GM12878 (cell line): ENCODE results near the gene HCFC1. TPM values are rescaled to one million over a fixed set of nuclear protein-coding genes. Genes with fewer than 3 reads are reported as not detected.

Source experiments
- ATAC-seq: fragments of 200-7000 bp; cut with Tn5 transposase; 3 replicates; pipeline ENCODE4 v1.9.1; 2020; ENCODE audit warnings: mild to moderate bottlenecking, moderate library complexity
- BruUV-seq: library from RNA; stranded (reverse); fragments of 400-500 nt; replicated peaks from 2 replicates; lab custom pipeline; 2021; lab: Mats Ljungman, UMichigan
- CTCF ChIA-PET: fragments of 300-600 bp; sonication (Branson Sonifier 250); formaldehyde crosslinking; extraction: SDS; loops from one replicate; lab custom pipeline; 2021; ENCODE audit warnings: inconsistent platforms; lab: Yijun Ruan, JAX
- POLR2A ChIA-PET: fragments of 350-600 bp; formaldehyde crosslinking; extraction: SDS; loops from one replicate; lab custom pipeline; 2021; ENCODE audit warnings: inconsistent platforms; lab: Charles Lee
- RAD21 ChIA-PET: fragments of 300-600 bp; sonication (Branson Sonifier 250); formaldehyde crosslinking; loops from one replicate; lab custom pipeline; 2023; ENCODE audit warnings: antibody characterized with exemption; ENCODE audit not compliant: unreplicated experiment; lab: Charles Lee
- SMC1A ChIA-PET: fragments of 300-600 bp; sonication (Branson Sonifier 250); formaldehyde crosslinking; loops from one replicate; lab custom pipeline; 2023; ENCODE audit not compliant: unreplicated experiment, uncharacterized antibody; lab: Charles Lee
- DNase-seq: peaks from one replicate; pipeline ENCODE4 v3.0.0-alpha.2; 2011; ENCODE audit warnings: low read depth, low spot score
- FAIRE-seq: peaks from 3 replicates; lab custom pipeline; 2011; peaks lifted over from hg19 to GRCh38; lab: Jason Lieb, UNC
- H2AFZ ChIP-seq: 2 replicates; pipeline ENCODE4 v1.6.0; 2011; ENCODE audit warnings: low read depth, low read length, control low read depth; ENCODE audit not compliant: control insufficient read depth
- H3K27ac ChIP-seq: 2 replicates; pipeline ENCODE4 v1.5.1; 2011; ENCODE audit warnings: control low read depth; ENCODE audit not compliant: control insufficient read depth, insufficient read depth
- H3K27me3 ChIP-seq, 2 experiments: replicated peaks in 1 of 2; 2 replicates each; pipeline versions ENCODE4 v1.6.0 to v1.6.1; 2011; ENCODE audit warnings: low read length in 1 of 2; ENCODE audit not compliant: control insufficient read depth in 2 of 2, insufficient read depth in 2 of 2
- H3K36me3 ChIP-seq, 2 experiments: 2 replicates each; pipeline ENCODE4 v1.5.1; 2011; ENCODE audit warnings: low read length in 1 of 2; ENCODE audit not compliant: control insufficient read depth in 2 of 2, insufficient read depth in 2 of 2
- H3K4me1 ChIP-seq: 2 replicates; pipeline ENCODE4 v1.6.1; 2011; ENCODE audit warnings: mild to moderate bottlenecking, low read length, moderate library complexity, mixed read lengths; ENCODE audit not compliant: control insufficient read depth, insufficient read depth
- H3K4me2 ChIP-seq: 2 replicates; pipeline ENCODE4 v1.6.0; 2011; ENCODE audit warnings: control low read depth; ENCODE audit not compliant: control insufficient read depth, insufficient read depth
- H3K4me3 ChIP-seq: fragments of 200-600 bp; sonication (generic); 2 replicates; pipeline ENCODE4 v1.5.1; 2016
- H3K79me2 ChIP-seq: 2 replicates; pipeline ENCODE4 v1.6.0; 2011; ENCODE audit warnings: low read length; ENCODE audit not compliant: control insufficient read depth, insufficient read depth
- H3K9ac ChIP-seq: 2 replicates; pipeline ENCODE4 v1.8.0; 2011; ENCODE audit warnings: low read length, control low read depth, mixed read lengths; ENCODE audit not compliant: control insufficient read depth, insufficient read depth
- H3K9me3 ChIP-seq: replicated peaks from 3 replicates; pipeline ENCODE4 v1.5.1; 2011; ENCODE audit warnings: mild to moderate bottlenecking, low read length; ENCODE audit not compliant: control insufficient read depth, insufficient read depth
- H4K20me1 ChIP-seq: 2 replicates; pipeline ENCODE4 v1.6.0; 2011; ENCODE audit not compliant: control insufficient read depth, insufficient read depth
- SP1 ChIP-seq: IDR thresholded peaks from one replicate; pipeline ENCODE4 v1.6.1; 2011; ENCODE audit warnings: low read depth, low read length
- WGBS: methylation state at CpG from one replicate; pipeline ENCODE4 v1.1.6; 2016; ENCODE audit warnings: low lambda C conversion rate; ENCODE audit not compliant: insufficient replicate concordance, insufficient coverage; ENCODE audit errors: missing lambda C conversion rate; 5-methylcytosine and 5-hydroxymethylcytosine counted together
- in situ Hi-C: fragments of 300-500 bp; cut with MboI; formaldehyde crosslinking; loops from 9 replicates; pipeline ENCODE4 v1.14.3; 2018; ENCODE audit warnings: mixed read lengths
- intact Hi-C: fragments of 100-400 bp; cut with micrococcal nuclease; formaldehyde crosslinking; loops from one replicate; pipeline ENCODE4 v1.14.2; 2022; ENCODE audit not compliant: unreplicated experiment
- polyA plus RNA-seq, 11 experiments: library from polyadenylated mRNA; depleted of rRNA in 4 of 11; unstranded in 6 of 11; stranded (reverse) in 5 of 11; fragments of >200 nt; fragmentation: Nextera tagmentation in 4 of 11; fragmentation: Illumina TruSeq in 1 of 11; extraction: Ambion mirVana in 4 of 11; extraction: Trizol in 1 of 11; gene quantifications; 1 replicate in 1 of 11; 2 replicates in 10 of 11; pipeline versions ENCODE4 v1.2.1 to v1.2.3, GENCODE V29; 2011 to 2016; ENCODE audit warnings: inconsistent platforms in 2 of 11, missing spikeins in 2 of 11, low read depth in 1 of 11
- total RNA-seq, 4 experiments: library from RNA; depleted of rRNA in 3 of 4; stranded (reverse); fragments of >200 nt in 3 of 4; fragmentation: Illumina TruSeq in 1 of 4; extraction: Trizol in 1 of 4; gene quantifications; 2 replicates each; pipeline versions ENCODE4 v1.2.1 to v1.2.3, GENCODE V29; 2013 to 2021

HCFC1 gene
- total and polyA plus RNA-seq, 10 of the 15 experiments (the other 5 are each of a cell fraction or from before 2014, with no cell fraction given) = 3.9 to 92.7 (median 23.5) TPM

GRCh38 chrX:154014429-154015380 lies 43.1 kb upstream of the HCFC1 start:
- FAIRE-seq = no peak
- no peak overlapping the region for H2AFZ ChIP-seq
- no peak for ATAC-seq
- BruUV-seq = no TSS peak
- no peaks in the 10 kb centered on the region for H3K27me3 ChIP-seq
- CTCF ChIA-PET = interaction anchor here (0.6 to 5.6 kb wide), 13 partner anchors 10 to 742 kb away, joined by 3 to 35 read pairs (median 5); partner anchors contain the start of gene HCFC1
- 48% methylated on average over 24 of the region's 24 CpGs for WGBS
- TF ChIP-seq SP1 = no peak
- no peak for DNase-seq
- no peak overlapping the region for H3K4me3 ChIP-seq
- peaks cover 6% of the 10 kb centered on the region for H3K4me1 ChIP-seq
- peaks cover 32% of the 10 kb centered on the region for H3K79me2 ChIP-seq
- no peaks in the 10 kb centered on the region for H3K9me3 ChIP-seq
- intact Hi-C loops (loop anchor here (5.0 kb wide), 1 partner anchor 38 kb away; no protein-coding TSS in a partner anchor), in situ Hi-C loops (no loop called here)
- RAD21 ChIA-PET = interaction anchor here (1.0 to 2.5 kb wide), 4 partner anchors 34 to 47 kb away, joined by 3 to 8 read pairs (median 5); no protein-coding TSS in a partner anchor
- no peak overlapping the region for H3K9ac ChIP-seq
- no peaks in the 10 kb centered on the region for H4K20me1 ChIP-seq
- SMC1A ChIA-PET = interaction anchor here (1.1 to 2.5 kb wide), 4 partner anchors 30 to 47 kb away, joined by 3 to 5 read pairs (median 5); no protein-coding TSS in a partner anchor
- H3K27ac ChIP-seq = no peak overlapping the region
- POLR2A ChIA-PET = interaction anchor here (0.7 to 0.8 kb wide), 2 partner anchors 12 to 33 kb away, joined by 3 read pairs; no protein-coding TSS in a partner anchor
- no peak overlapping the region for H3K4me2 ChIP-seq
- H3K36me3 ChIP-seq = peaks cover 0 to 5% of the 10 kb centered on the region in 2 experiments; a peak in 3 of 4 replicates
